ENCODE data around the gene ADAMTSL5. TPM values are rescaled to one million over a fixed set of nuclear protein-coding genes. Genes with fewer than 3 reads are reported as not detected.

ADAMTSL5 gene
- total RNA-seq (2022; extraction: Qiagen RNA extraction; ENCODE audit: low read depth), result 2.9 to 4.5 TPM (median 3.4 TPM) in 5 replicates

GRCh38 chr19:1512671-1513498 is at the start of gene ADAMTSL5:
ADAMTSL5 (minus strand) TSS chr19:1513019; CDS start chr19:1510943, 2,076 bp downstream.

GRCh38 chr19:1523412-1524286 is 10.8 kb upstream of the ADAMTSL5 start, which contains the start of gene PLK5:
PLK5 (plus strand) TSS chr19:1524077; CDS start chr19:1526997, 2,920 bp downstream.

GRCh38 chr19:1491114-1491848 is 21.5 kb downstream of the ADAMTSL5 start, which contains the start of gene REEP6:
REEP6 (plus strand) TSS chr19:1491181; CDS start chr19:1491270, 89 bp downstream.

GRCh38 chr19:1490311-1491113 is 22.3 kb downstream of the ADAMTSL5 start, which contains the start of gene PCSK4:
PCSK4 (minus strand) TSS chr19:1490350; CDS start chr19:1490346, 4 bp downstream.

GRCh38 chr19:1478934-1479707 is 33.7 kb downstream of the ADAMTSL5 start, which contains the start of gene C19orf25:
C19orf25 (minus strand) TSS chr19:1479215; CDS start chr19:1478903, 312 bp downstream.

Other genes with a start within 250 kb of the ADAMTSL5 start
- gene CIRBP, start 243.7 kb downstream of the ADAMTSL5 start, total RNA-seq (2022; extraction: Qiagen RNA extraction; ENCODE audit: low read depth), result 89.3 to 186 TPM (median 97.4 TPM) in 5 replicates
- 50.5 to 98.6 TPM (median 76.3 TPM) in 5 replicates for gene FAM174C, start 237.5 kb downstream of the ADAMTSL5 start, total RNA-seq (2022; extraction: Qiagen RNA extraction; ENCODE audit: low read depth)
- gene EFNA2, start 227.1 kb downstream of the ADAMTSL5 start, total RNA-seq (2022; extraction: Qiagen RNA extraction; ENCODE audit: low read depth), result 1.0 to 2.1 TPM (median 1.8 TPM) in 5 replicates
- 66.2 to 78.7 TPM (median 77.7 TPM) in 5 replicates for gene NDUFS7, start 129.1 kb downstream of the ADAMTSL5 start, total RNA-seq (2022; extraction: Qiagen RNA extraction; ENCODE audit: low read depth)
- gene GAMT, start 111.5 kb downstream of the ADAMTSL5 start, total RNA-seq (2022; extraction: Qiagen RNA extraction; ENCODE audit: low read depth), result 30.9 to 45.1 TPM (median 41.7 TPM) in 5 replicates
- 77.1 to 108 TPM (median 103 TPM) in 5 replicates for gene DAZAP1, start 105.4 kb downstream of the ADAMTSL5 start, total RNA-seq (2022; extraction: Qiagen RNA extraction; ENCODE audit: low read depth)
- 1,763 to 2,099 TPM (median 1,850 TPM) in 5 replicates for gene RPS15, start 74.6 kb downstream of the ADAMTSL5 start, total RNA-seq (2022; extraction: Qiagen RNA extraction; ENCODE audit: low read depth)
- 1.1 to 2.3 TPM (median 2.0 TPM) in 5 replicates for gene APC2, start 62.9 kb downstream of the ADAMTSL5 start, total RNA-seq (2022; extraction: Qiagen RNA extraction; ENCODE audit: low read depth)
- 10.7 to 19.4 TPM (median 16.7 TPM) in 5 replicates for gene C19orf25, start 33.8 kb downstream of the ADAMTSL5 start, total RNA-seq (2022; extraction: Qiagen RNA extraction; ENCODE audit: low read depth)
- gene PCSK4, start 22.7 kb downstream of the ADAMTSL5 start, total RNA-seq (2022; extraction: Qiagen RNA extraction; ENCODE audit: low read depth), result 0.42 to 1.9 TPM (median 1.0 TPM) in 5 replicates
- gene REEP6, start 21.8 kb downstream of the ADAMTSL5 start, total RNA-seq (2022; extraction: Qiagen RNA extraction; ENCODE audit: low read depth), result 4.3 to 6.8 TPM (median 4.4 TPM) in 5 replicates
- gene PLK5, start 11.1 kb upstream of the ADAMTSL5 start, total RNA-seq (2022; extraction: Qiagen RNA extraction; ENCODE audit: low read depth), result not detected in 5 replicates
- 6.5 to 10.3 TPM (median 10.0 TPM) in 5 replicates for gene MEX3D, start 55.3 kb upstream of the ADAMTSL5 start, total RNA-seq (2022; extraction: Qiagen RNA extraction; ENCODE audit: low read depth)
- gene MBD3, start 79.8 kb upstream of the ADAMTSL5 start, total RNA-seq (2022; extraction: Qiagen RNA extraction; ENCODE audit: low read depth), result 31.2 to 53.0 TPM (median 45.3 TPM) in 5 replicates
- 105 to 212 TPM (median 178 TPM) in 5 replicates for gene UQCR11, start 92.4 kb upstream of the ADAMTSL5 start, total RNA-seq (2022; extraction: Qiagen RNA extraction; ENCODE audit: low read depth)
- 49.4 to 71.5 TPM (median 58.6 TPM) in 5 replicates for gene TCF3, start 139.6 kb upstream of the ADAMTSL5 start, total RNA-seq (2022; extraction: Qiagen RNA extraction; ENCODE audit: low read depth)
- gene ONECUT3, start 240.5 kb upstream of the ADAMTSL5 start, total RNA-seq (2022; extraction: Qiagen RNA extraction; ENCODE audit: low read depth), result not detected in 5 replicates